HG03039 (cell line): ENCODE measurements around the gene APCDD1L.

ENCODE experiments used
- ATAC-seq: cut with Tn5 transposase; IDR thresholded peaks from one replicate; pipeline ENCODE4 v1.9.1; 2021; ENCODE audit warnings: mild to moderate bottlenecking, moderate library complexity; ENCODE audit not compliant: unreplicated experiment

The APCDD1L gene

DNA sequence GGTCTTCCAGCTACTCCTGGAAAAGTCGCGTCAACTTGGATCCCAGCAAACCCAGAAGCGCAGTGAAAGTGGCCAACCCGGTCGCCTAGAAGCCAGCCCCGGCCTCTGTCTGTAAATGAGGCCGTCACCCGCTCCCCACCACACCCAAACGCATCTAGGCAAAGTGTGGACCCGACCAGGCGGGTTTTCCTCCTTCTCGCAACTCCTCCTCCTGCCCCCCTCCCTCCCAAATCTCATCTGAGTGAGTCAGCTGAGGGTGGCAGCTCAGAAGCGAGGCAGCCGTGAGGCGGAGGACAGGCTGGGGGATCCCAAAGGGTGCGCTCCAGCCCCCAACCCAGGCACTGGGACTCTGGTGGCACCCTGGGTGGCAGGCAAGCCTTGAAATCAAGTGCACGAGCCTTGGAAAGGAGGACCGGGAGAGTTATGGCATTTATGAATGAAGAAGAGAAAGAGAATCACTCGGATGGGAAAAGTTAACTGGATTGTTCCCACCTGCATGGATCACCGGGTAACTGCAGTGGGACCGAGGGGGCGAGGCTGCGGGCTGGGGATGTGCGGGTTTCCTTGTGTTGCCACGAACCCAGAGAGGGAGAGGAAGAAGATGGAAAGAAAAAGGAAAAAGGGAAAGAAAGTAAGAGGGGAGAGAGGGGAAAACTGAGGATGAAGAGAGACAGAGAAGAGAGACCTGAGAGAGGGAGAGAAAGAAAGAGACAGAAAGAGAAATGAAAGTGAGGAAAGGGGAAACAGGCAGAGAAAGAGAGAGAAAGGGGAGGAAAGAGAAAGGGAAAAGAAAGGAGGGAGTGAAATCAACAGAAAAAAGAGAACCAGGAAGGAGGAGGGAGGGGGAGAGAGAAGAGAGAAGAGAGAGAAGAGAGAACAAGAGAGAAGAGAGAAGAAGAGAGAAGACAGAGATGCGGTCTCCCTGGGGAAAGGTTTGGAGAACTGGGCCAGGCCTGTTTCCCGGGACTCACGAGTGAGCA is at the start of gene APCDD1L:
Gene APCDD1L, minus strand, starts transcription at position 167 of the 980 bp plus-strand sequence. CDS start 692 bp downstream, outside the sequence.
- no peak for ATAC-seq

DNA sequence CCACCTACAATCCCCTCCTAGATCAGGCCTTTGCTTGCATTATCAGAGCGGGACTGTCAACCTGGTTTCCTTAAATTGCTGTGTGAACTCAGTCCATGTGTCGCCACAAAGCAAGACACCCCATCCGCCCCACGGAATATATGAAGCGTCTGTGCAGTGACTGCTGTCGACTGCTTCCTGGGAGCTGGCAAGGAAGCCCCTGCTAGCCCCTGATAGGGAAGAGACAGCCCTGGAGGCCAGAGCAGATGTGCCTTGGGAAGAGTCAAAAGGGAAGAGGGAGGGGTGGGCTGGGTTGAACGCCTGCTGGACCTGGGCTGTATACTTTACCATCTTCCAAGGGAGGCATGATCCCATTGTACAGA is 44.1 kb upstream of the APCDD1L start:
- ATAC-seq = no peak

DNA sequence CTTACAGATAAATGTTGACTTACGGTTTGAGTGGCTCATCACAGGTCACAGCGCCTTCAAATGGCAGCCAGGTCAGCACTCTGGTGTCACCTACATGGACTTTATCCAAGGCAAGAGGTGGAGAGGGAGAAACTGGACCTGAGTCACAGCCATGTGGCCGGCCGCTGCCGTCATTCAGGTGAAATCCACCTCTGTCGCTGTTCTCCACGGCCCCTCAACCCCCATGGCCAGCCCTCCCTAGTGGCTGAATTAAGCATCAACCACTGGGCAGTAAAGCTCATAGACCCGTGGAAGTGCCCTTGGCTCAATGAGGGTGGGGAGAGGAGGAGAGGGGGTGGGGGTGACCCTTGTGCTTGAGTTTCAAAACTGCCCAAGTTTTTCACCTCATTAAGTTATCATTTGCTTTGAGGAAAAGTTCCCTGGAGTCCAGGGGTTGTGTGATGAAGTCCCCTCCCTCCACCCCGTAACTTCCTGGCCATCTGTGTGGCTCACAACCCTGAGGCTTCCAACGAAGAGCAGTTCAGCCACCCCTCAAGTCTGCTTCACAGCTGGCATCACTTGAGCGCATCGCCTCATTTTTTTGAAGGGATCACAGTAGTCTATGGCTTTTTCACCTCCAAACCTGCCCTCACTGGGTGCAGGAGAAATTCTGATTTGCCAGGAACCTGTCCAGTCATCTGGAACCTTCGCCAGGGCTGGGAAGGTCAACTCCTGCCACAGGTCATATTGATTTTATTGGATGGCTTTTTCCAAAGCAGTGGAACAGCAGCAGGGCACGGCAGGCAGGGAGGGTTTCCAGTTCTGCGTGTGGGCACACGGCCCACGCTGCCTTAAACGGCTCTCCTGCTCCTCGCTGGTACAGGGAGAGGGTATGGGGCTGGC is 43.5 kb upstream of the APCDD1L start:
- ATAC-seq = no peak

DNA sequence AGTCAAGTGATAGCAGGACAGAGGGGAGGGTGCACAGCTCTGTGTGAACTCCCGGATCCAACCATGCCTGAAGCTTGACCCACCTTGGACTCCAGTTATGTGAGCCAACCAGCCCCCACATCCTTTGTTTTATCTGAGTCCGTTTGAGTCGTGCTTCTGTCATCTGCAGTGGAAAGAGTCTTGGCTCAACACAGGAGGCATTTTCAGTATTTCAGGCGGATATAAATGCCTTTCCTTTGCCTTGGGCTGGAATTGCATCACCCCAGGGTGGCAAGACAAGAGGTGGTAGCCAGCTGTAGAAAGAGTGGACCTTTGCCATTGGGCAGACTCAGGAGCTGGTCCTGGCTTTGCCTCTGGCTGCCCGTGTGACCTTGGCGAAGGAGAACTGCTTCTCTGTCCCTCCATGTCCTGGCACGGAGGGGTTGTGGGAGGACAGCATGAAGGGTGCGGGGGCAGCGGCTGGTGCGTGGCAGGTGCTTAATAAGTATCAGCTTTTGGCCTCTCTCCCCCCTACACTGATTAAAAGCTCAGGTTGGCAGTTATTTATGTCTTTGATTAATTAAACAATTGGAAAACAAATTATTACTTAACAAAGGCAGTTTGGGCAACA is 42.6 kb upstream of the APCDD1L start:
- ATAC-seq = no peak

DNA sequence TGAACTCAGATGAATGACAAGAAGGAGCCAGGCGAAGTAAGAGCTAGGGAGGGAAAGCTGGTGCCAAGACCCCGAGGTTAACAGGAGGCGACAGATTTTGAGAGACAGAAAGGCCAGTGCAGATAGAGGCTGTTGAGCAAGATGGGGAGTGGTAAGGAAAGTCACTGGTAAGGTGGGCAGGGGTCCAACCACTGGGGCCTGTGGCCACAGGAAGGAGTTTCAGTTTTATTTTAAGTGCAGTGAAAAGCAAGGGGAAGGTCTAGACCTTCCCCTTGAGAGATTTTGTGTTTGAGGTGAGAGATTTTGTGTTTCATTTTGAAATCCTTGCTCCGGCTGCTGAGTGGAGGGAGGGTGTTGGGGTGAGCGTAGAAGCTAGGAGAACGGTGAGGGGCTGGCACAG is 41.8 kb upstream of the APCDD1L start:
- ATAC-seq = no peak

DNA sequence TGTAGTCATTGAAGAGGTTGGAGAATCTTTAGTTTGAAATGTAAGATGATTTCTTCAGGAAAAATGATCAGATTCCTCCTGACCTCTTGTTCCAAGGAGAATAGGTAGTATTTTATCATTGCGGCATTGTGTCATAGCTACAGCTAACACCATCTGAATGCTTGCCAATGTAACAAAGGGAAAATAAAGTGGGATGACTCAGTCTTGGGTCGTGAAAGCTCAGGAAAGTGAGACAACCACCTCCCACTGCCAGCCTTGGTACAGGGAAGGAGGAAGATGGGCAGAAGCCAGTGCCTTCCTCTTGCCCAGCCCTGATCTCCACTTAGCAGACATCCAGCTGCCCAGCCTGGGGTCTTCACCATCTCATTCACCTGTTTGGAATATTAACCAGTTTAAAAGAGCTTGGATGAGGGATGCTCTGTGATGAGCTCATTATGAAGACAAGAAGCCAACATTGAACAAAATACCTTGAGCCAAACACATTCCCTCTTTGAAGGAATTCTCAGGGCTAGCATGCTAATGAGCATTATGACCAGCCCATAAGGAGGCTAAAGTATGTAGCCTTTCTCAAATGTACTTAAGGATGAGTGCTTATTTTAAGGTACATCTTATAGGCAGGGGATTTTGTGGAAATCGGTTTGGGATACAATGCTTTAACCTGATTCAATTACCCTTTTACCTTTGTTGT is 40.0 kb upstream of the APCDD1L start:
- ATAC-seq = no peak

DNA sequence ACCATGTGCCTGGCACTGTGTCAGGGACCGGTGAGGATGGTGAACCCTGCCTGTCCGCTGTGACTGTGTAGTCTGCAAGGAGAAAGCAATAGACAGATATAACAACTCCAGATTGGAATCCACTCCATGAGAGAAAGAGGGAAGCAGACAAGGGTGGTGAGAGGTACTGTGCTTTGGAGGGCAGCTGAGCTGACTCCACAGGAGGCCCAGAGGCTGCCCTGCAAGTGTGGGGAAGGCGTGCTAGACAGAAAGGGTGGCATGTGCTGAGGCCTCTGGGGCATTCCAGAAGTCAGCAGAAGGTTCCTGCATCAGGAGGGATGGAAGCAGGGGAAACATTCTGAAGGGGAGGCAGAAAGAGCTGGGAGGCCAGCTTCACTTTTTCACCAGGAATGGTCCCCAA is 39.3 kb upstream of the APCDD1L start:
- ATAC-seq = no peak

DNA sequence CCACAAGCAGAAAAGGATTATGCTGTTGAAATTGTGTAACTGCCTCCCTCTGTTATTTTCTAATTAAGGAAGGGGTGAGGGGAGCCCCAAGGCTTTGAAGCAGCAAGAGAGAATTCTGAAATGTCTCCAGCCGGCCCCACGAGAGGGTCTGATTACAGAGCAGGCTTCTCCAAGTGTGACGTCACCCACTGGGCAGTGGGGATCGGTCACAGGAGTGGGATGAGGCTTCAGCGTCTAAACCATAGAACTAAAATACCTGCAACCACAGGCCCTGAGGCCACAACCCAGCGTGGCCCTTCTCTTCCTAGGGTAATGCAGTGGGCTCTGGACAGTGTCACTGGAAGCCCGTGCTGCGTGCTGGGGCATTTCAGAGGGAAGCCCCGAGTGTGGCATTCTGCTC is 38.6 kb upstream of the APCDD1L start:
- ATAC-seq = no peak

DNA sequence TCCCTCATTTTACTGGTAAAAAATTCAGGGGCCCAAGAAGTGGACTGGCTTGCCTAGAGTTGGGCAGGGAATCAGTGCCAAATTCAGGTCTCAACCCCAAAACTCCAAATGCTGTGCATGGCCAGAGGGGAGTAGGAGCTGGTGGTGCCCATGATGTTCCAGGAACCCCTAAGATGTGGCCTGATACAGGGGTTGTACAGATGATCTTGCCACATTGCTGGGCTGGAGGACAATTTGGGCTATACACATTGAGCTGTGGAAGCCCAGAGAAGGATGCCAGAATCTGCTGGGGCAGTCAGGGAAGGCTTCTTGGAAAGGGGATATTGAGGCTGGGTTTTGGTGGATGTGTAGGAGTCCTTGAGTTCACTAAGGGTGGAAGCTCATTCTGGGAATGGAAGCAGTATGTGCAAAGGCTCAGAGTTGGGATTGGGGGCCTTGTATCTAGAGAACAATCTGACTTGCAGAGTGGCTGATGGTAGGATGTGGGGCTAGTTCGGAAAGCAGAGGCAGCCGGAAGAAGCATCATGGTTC is 38.0 kb upstream of the APCDD1L start:
- ATAC-seq = no peak

DNA sequence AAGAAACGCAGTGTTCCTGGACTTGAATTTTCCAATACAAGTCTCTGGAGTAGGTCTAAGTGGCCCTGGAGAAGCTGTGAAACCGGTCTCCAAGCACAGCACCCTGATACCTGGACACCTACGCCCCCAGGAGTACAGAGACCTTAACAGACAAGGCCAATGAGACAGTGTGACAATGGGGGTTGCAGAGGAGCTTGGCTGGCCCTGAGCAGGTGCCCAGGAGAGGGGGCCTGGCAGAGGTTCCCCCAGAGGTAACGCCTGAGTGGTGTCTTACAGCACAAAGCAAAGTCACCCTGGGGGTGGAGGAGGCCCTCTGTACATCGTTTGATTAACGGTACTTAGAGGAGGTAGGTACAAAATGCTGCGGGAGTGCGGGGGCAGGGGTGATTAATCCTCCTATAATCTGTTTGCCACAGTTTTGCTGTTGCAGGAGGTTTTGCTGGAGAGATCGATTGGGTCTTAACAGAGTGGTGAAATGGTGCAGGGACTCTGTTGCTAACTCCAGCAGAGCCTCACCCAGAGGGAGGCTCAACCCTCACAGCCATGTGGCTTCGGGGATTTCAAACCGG is 37.3 kb upstream of the APCDD1L start:
- no peak for ATAC-seq

DNA sequence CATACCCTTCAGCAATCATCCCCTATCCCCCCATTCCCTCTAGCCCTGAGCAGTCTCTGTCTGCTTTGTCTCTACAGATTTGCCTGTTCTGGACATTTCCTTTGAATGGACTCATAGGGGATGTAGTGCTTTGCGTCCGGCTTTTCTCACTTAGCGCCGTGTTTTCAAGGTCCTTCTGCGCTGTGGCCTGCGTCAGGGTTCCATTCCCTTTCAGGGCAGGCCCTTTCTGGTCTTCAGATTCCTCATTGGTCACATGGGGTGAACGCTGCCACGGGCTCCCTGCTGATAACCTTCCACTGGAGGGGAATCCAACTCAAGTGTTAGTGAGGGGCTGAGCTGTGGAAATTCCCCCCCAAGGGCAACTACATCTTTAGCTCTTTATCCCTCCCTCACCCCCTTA is 36.4 kb upstream of the APCDD1L start:
- no peak for ATAC-seq

DNA sequence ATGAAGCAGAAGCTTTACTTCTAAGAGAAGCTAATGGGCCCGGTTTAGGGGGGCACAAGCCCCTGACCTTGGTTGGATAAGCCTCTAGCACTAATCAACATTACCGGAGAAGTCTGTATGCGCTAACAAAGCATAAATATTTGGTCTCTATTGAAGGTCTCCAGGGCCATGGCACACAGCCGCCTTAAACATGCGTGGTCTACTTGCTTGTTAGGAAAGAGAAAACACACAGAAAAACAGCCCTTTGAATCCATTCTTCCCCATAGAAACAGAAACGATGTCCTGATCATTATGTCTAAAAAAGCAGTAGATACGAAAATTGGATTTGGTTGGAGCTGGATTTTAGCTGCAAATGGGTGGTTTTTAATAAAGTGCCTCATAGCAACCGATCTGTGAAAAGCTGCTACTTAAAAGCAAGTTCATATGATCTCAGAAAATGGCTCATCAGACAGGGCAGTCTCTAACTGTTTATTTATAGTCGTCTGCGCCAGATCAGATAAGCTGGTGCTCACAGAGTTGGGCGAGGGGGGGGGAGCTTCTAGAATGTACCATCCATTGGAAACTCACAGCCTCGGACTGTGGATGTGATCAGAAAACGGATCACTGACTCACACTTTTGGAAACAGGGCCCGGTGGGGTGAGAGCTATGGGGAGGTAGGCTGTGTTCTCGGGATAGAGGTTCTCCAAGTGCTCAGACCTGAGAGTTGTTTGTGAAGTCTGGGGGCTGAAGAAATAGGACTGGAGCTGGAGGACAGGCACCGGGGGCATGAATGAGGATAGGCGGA is 35.3 kb upstream of the APCDD1L start:
- ATAC-seq = no peak

DNA sequence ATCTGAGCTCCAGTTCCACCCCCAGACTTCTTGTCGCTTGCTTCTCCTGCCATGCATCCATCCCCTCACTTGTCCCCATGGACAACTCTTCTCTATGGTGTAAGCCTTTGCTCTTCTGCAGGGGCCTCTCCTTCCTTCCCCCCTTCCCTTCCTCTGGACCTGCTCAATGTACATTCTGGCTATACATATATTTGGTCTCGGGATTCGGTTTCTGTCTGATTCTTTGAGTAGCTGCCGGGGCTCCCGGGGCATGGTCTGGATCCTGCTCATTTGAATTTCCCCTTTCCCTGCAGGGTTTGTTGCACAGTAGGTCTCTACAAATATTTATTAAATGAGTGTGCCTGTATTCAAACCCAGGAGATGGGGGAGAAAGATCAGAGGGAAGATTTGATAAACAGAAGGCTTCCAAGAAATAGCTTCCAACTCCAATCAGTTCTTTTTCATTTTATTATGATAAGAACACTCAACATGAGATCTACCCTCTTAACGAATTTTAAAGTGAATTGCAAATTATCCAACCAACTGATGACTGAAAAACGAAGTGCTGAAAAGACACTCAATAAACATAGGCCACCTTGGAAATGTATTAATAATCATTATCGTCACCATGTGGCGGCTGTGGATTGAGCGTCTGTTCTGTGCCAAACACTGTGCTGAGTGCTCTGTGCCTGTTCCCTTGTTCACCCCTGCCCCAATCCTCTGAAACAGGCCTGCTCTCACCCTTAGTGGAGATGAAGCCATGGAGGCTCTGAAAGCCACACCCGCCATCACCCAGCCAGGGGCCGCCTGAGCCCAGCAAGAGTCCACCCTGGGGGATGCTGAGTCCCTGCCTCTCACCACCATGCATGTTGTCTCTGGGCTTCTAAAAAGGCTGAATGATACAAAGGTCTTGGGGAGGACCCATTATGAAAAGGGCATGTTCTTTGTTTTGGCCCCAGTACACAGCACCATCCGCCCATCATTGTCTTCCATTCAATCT is 34.3 kb upstream of the APCDD1L start:
- ATAC-seq = no peak

DNA sequence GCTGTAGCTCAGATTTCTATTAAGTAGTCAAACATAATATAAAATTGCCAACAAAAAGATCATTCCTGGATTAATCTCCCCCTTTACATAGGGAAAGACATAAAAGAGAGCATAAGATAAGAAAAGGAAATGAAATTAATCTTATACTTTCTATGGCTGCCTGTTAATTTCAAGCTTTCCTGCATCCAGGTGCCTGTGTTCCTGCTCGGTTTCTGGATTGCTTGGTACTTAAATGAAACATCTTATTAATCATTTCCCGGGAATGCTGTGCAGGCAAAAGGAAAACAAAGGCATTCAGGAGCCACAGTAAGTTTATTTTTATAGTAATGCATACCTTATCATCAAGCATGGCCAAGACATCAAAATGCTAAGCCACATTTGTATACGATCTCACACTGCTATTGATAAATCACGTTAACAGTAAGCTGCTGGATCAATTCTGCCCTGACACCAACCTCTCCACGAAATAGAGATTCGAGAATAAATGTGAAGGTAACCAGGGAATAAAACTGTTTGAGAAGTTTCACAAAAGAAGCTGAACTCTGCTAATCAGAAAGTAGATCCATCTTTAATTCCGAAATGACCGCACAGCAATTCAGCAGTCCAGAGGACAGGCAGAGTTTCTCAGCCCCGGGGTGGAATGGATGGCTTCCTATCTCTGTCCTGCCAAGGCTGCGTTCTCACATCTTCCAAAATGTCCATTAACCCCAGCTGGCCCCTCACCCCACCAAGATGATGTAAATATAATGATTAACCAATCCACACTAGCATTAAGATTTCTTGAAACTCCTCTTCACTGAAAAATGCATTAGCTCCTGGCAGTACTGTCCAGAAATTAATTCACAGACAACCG is 32.6 kb upstream of the APCDD1L start:
- ATAC-seq = no peak

DNA sequence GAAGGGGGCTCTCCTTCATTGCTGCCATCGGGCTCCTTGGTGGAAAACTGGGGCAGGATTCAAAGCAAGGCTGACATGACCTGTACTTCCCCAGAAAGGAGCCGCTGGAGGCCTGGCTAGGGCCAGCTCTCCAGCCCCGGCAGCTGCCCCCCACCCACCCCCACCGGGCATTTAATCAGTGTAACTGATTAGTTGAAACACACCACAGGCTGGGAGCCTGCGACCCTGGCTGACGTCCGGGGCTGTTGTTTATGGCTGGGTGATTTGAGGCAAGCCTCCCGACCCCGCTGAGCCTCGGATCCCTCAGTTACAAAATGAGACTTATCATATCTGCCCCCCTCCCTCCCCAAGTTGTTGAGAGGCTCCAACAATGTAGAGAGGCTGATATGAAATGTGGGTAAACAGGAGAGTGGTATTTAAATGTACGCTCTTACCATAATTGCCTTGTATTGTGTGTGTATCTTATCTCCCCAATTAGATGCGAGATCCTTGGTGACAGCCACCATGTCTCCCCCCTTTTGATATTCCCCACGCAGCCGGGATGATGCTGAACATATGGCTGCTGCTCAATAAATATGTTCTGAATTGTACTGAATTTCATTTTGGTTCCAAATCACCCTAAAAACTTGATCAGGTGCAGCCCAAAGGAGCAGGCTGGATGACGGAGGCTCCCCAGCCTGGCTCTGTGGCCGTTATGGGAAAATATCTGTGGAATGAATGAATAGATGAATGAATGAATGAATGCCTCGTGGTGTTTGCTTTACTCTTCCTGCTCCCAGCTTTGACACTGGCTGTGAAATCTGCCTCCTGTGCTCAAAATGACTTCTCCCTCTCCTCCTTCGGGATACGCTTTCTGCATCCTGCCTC is 31.8 kb upstream of the APCDD1L start:
- no peak for ATAC-seq

DNA sequence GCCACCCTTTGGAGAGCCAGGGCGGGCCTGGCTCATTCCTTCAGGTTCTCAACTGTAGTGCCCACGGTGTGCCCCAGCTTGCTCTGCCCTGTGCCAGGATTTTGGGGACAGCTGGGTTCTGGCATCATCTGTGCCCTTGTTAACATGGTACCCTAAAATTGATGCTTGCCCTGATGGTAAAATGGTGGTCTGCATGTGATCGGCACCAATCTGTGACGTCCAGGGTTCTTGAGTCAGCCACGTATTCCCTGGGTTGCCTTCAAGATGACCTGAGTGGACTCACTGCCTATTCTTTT is 31.2 kb upstream of the APCDD1L start:
- ATAC-seq = no peak
